Panc1 (cell line): Measurements from ENCODE around the gene CEP41. TPM values are rescaled to one million over a fixed set of nuclear protein-coding genes. Genes with fewer than 3 reads are reported as not detected.

ENCODE experiments used
- ATAC-seq: fragments of 200-7000 bp; cut with Tn5 transposase; 2 replicates; pipeline ENCODE4 v1.9.1; 2020; ENCODE audit warnings: mild to moderate bottlenecking, moderate library complexity
- BruUV-seq: library from RNA; stranded (reverse); fragments of 400-500 nt; replicated peaks from 2 replicates; lab custom pipeline; 2021; lab: Mats Ljungman, UMichigan
- CTCF ChIA-PET: fragments of 300-600 bp; sonication (Branson Sonifier 250); formaldehyde crosslinking; loops from one replicate; lab custom pipeline; 2022; ENCODE audit warnings: antibody characterized with exemption; lab: Charles Lee
- POLR2A ChIA-PET: fragments of 300-600 bp; sonication (Branson Sonifier 250); formaldehyde crosslinking; loops from one replicate; lab custom pipeline; 2022; ENCODE audit warnings: antibody characterized with exemption; lab: Charles Lee
- DNase-seq: peaks from one replicate; pipeline ENCODE4 v3.0.0-alpha.2; 2010; ENCODE audit warnings: low read depth, low spot score
- H3K27ac ChIP-seq: 2 replicates; pipeline ENCODE4 v1.5.1; 2011; ENCODE audit warnings: mild to moderate bottlenecking, low read length, inconsistent platforms
- H3K27me3 ChIP-seq: fragments of 200-500 bp; sonication (Bioruptor generic); 2 replicates; pipeline ENCODE4 v1.6.0; 2014; ENCODE audit warnings: low read length, inconsistent platforms; ENCODE audit not compliant: control insufficient read depth, insufficient read depth
- H3K36me3 ChIP-seq: fragments of 200-500 bp; sonication (Bioruptor generic); 2 replicates; pipeline ENCODE4 v1.5.1; 2014; ENCODE audit warnings: inconsistent platforms, mild to moderate bottlenecking, low read length, moderate library complexity; ENCODE audit not compliant: control insufficient read depth, insufficient read depth
- H3K4me1 ChIP-seq: 2 replicates; pipeline ENCODE4 v1.5.1; 2011; ENCODE audit warnings: inconsistent platforms, mild to moderate bottlenecking, low read length, moderate library complexity; ENCODE audit not compliant: control insufficient read depth, insufficient read depth
- H3K4me3 ChIP-seq, 2 experiments: 2 replicates each; pipeline ENCODE4 v1.5.1; 2011 to 2012; ENCODE audit warnings: low read depth in 2 of 2, low read length in 2 of 2, mild to moderate bottlenecking in 2 of 2, inconsistent platforms in 1 of 2, moderate library complexity in 1 of 2
- H3K9me3 ChIP-seq: fragments of 200-500 bp; sonication (Bioruptor generic); 2 replicates; pipeline ENCODE4 v1.5.1; 2014; ENCODE audit warnings: low read depth, mild to moderate bottlenecking, inconsistent platforms, low read length, moderate library complexity; ENCODE audit not compliant: control insufficient read depth, insufficient read depth
- CTCF ChIP-seq: fragments of 450-650 bp; IDR thresholded peaks from 2 replicates; pipeline ENCODE4 v1.5.1; 2017; ENCODE audit warnings: mild to moderate bottlenecking
- POLR2AphosphoS5 ChIP-seq: IDR thresholded peaks from 2 replicates; pipeline ENCODE4 v1.6.1; 2012; ENCODE audit warnings: mild to moderate bottlenecking, low read depth, low read length, moderate library complexity
- SIN3A ChIP-seq: IDR thresholded peaks from 2 replicates; pipeline ENCODE4 v1.6.1; 2012; ENCODE audit warnings: low read depth, mild to moderate bottlenecking, low read length, moderate library complexity, borderline replicate concordance; ENCODE audit not compliant: insufficient read depth
- TCF7L2 ChIP-seq: IDR thresholded peaks from 2 replicates; pipeline ENCODE4 v1.6.1; 2011; ENCODE audit warnings: mild to moderate bottlenecking, low read depth, low read length, inconsistent platforms
- in situ Hi-C: cut with HindIII; loops from 2 replicates; pipeline ENCODE4 v1.10.0; 2016; ENCODE audit warnings: low sequenced_read_pairs, low pct_unique_long_range_greater_than_20kb
- intact Hi-C: fragments of 100-400 bp; cut with micrococcal nuclease; formaldehyde crosslinking; loops from one replicate; pipeline ENCODE4 v1.10.0; 2022; ENCODE audit not compliant: unreplicated experiment
- total RNA-seq: library from RNA; stranded (reverse); gene quantifications from one replicate; pipeline ENCODE4 v1.2.1, GENCODE V29; 2021; ENCODE audit not compliant: unreplicated experiment
- TF ChIP-seq, protein P1 (sequence below), 2 experiments: IDR thresholded peaks; 2 replicates each; pipeline ENCODE4 v1.6.1; 2011 to 2012; ENCODE audit warnings: low read depth in 2 of 2, control low read depth in 1 of 2, low read length in 1 of 2, mild to moderate bottlenecking in 1 of 2, moderate library complexity in 1 of 2; ENCODE audit not compliant: insufficient read depth in 1 of 2

The CEP41 gene
- total RNA-seq, 1 experiment from 2014 or later: 13.2 TPM

DNA sequence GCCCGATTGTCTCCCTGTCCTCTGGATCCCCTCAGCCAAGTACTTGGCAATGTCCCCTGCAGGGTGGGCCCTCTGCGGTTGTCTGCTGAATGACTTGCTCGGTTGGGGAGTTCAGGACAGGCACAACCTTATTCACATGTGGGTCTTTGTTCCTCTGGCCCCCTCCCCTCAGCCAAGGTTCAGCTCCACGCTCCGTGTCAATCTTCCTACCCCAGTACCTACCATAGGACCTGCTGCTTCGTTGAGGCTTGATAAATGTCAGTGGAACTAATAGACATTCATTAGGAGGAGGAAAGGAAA lies 89.1 kb downstream of the CEP41 start:
- BruUV-seq: no TSS peak
- ATAC-seq: no peak
- POLR2A ChIA-PET: no interaction called here
- Histone ChIP-seq H3K36me3 (no peaks in the 10 kb centered on the region), H3K4me1 (peaks cover 11% of the 10 kb centered on the region), H3K9me3 (no peaks in the 10 kb centered on the region), H3K27ac (no peak overlapping the region), H3K4me3 (no peak overlapping the region), H3K27me3 (no peaks in the 10 kb centered on the region)
- DNase-seq: no peak
- TF ChIP-seq SIN3A (no peak), POLR2AphosphoS5 (no peak), TCF7L2 (no peak), CTCF (no peak)
- TF ChIP-seq, protein P1, sequence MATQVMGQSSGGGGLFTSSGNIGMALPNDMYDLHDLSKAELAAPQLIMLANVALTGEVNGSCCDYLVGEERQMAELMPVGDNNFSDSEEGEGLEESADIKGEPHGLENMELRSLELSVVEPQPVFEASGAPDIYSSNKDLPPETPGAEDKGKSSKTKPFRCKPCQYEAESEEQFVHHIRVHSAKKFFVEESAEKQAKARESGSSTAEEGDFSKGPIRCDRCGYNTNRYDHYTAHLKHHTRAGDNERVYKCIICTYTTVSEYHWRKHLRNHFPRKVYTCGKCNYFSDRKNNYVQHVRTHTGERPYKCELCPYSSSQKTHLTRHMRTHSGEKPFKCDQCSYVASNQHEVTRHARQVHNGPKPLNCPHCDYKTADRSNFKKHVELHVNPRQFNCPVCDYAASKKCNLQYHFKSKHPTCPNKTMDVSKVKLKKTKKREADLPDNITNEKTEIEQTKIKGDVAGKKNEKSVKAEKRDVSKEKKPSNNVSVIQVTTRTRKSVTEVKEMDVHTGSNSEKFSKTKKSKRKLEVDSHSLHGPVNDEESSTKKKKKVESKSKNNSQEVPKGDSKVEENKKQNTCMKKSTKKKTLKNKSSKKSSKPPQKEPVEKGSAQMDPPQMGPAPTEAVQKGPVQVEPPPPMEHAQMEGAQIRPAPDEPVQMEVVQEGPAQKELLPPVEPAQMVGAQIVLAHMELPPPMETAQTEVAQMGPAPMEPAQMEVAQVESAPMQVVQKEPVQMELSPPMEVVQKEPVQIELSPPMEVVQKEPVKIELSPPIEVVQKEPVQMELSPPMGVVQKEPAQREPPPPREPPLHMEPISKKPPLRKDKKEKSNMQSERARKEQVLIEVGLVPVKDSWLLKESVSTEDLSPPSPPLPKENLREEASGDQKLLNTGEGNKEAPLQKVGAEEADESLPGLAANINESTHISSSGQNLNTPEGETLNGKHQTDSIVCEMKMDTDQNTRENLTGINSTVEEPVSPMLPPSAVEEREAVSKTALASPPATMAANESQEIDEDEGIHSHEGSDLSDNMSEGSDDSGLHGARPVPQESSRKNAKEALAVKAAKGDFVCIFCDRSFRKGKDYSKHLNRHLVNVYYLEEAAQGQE (IDR thresholded peaks at IDR 0.05; ENCODE audit: insufficient read depth in 1 of 2, low read depth in 2 of 2, low read length in 1 of 2): no peak
- CTCF ChIA-PET: no interaction called here
- intact Hi-C loops: no loop called here
- in situ Hi-C loops: no loop called here

- ATAC-seq: no peak
Observed at GRCh38 chr7:130350945-130351790, 89.6 kb downstream of the CEP41 start.

More at GRCh38 chr7:130350945-130351790, 89.6 kb downstream of the CEP41 start:
- in situ Hi-C loops: no loop called here
- Histone ChIP-seq H3K4me3 (no peak overlapping the region), H3K4me1 (peaks cover 5% of the 10 kb centered on the region), H3K9me3 (no peaks in the 10 kb centered on the region), H3K27ac (no peak overlapping the region), H3K27me3 (no peaks in the 10 kb centered on the region), H3K36me3 (no peaks in the 10 kb centered on the region)
- ChIA-PET POLR2A (no interaction called here), CTCF (no interaction called here)
- intact Hi-C loops: no loop called here
- TF ChIP-seq, protein P1 (IDR thresholded peaks at IDR 0.05; ENCODE audit: insufficient read depth in 1 of 2, low read depth in 2 of 2, low read length in 1 of 2): no peak
- TF ChIP-seq POLR2AphosphoS5 (no peak), TCF7L2 (no peak), CTCF (no peak), SIN3A (no peak)
- no peak for DNase-seq
- no TSS peak for BruUV-seq
